ENCODE measurements around the gene CDH19. TPM values are rescaled to one million over a fixed set of nuclear protein-coding genes. Genes with fewer than 3 reads are reported as not detected.

CDH19 gene
- total RNA-seq, 2 experiments from 2014 or later: not detected

DNA sequence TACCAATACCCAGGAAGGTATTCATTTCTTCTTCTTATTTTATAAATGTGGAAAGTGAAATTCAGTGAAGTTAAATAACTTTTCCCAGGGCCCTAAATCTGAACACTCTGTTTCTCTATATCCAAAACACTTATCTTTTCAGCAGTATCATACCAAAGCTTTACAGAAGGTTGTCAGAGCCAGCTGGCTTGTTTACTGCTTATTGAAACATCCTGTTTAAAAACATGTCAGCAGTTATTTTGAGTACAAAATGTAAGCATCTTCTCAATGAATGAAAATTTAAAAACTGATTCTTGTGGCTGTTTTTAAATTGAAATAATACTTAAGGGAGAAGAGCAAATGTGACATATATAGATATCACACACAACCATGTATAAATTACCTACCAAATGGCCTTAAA, 11.3 kb upstream of the CDH19 start:
- Mint-ChIP-seq H3K4me3 (no peak overlapping the region), H3K9me3 (ENCODE audit: low read depth) (peaks cover 5% of the 10 kb centered on the region), H3K4me1 (no peaks in the 10 kb centered on the region), H3K36me3 (no peaks in the 10 kb centered on the region), H3K27ac (no peak overlapping the region), H3K27me3 (no peaks in the 10 kb centered on the region)
- no peak for ATAC-seq
- CTCF ChIA-PET: no interaction called here
- no peak for DNase-seq

DNA sequence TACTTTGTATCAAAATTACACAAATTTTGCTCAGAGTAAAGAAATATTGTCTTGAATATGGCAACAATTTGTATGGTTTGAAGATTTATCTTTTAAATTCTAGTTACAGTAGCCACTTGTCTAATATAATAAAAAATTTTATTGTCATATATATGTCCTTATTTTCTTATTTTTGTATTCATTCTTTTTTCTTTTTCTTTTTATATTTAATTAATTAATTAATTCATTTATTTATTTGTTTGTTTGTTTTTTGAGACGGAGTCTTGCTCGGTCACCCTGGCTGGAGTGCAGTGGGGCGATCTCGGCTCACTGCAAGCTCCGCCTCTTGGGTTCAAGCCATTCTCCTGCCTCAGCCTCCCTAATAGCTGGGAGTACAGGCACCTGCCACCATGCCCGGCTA, 3.7 kb upstream of the CDH19 start:
- H3K4me1 Mint-ChIP-seq: no peaks in the 10 kb centered on the region
- H3K27ac Mint-ChIP-seq: no peak overlapping the region
- no peaks in the 10 kb centered on the region for H3K27me3 Mint-ChIP-seq
- peaks cover 2% of the 10 kb centered on the region for H3K9me3 Mint-ChIP-seq (ENCODE audit: low read depth)
- no peak for ATAC-seq
- CTCF ChIA-PET: no interaction called here
- H3K36me3 Mint-ChIP-seq: no peaks in the 10 kb centered on the region
- DNase-seq: no peak
- H3K4me3 Mint-ChIP-seq: no peak overlapping the region

DNA sequence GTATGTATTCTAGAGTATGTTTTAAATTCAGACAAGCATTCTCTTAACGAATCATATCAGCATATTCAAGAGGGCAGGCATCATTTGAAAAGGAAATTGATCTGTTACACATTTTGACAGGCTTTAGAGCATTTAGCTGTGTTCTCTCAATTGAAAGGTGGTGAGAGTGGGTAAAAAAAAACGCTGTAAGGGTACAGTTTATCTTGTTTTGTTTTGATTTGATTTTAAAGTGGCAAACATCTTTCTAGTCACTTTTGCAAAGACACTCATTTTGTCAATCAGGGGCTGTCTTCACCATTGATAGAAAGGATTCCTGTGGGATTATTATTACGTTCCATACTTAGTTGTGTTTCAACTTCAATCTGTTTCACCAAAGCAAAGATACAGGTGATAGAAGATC, 2.2 kb downstream of the CDH19 start:
- ATAC-seq (no peak), DNase-seq (no peak)
- CTCF ChIA-PET: no interaction called here
- Mint-ChIP-seq H3K4me3 (no peak overlapping the region), H3K4me1 (no peaks in the 10 kb centered on the region), H3K9me3 (ENCODE audit: low read depth) (no peaks in the 10 kb centered on the region), H3K27ac (no peak overlapping the region), H3K36me3 (no peaks in the 10 kb centered on the region), H3K27me3 (no peaks in the 10 kb centered on the region)

DNA sequence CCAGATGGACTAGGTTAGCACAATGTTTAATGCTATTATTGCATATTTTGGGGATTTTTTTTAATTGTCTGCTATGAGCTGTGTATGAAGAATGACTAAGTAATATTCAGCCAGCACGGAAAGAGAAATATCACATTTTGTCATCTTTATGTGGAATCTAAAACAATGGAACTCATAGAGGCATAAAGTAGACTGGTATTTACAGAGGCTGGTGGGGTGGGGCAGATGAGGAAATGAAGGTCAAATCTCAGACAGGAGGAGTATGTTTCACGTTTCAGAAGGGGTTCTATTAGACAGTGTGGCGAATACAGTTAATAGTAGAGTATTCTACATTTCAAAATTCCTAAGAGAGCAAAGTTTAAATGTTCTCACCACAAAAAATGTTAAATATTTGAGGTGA, 4.7 kb downstream of the CDH19 start:
- no peaks in the 10 kb centered on the region for H3K4me1 Mint-ChIP-seq
- CTCF ChIA-PET: no interaction called here
- no peak for ATAC-seq
- H3K27ac Mint-ChIP-seq: no peak overlapping the region
- H3K36me3 Mint-ChIP-seq: no peaks in the 10 kb centered on the region
- no peaks in the 10 kb centered on the region for H3K27me3 Mint-ChIP-seq
- H3K9me3 Mint-ChIP-seq (ENCODE audit: low read depth): peaks cover 12% of the 10 kb centered on the region
- H3K4me3 Mint-ChIP-seq: no peak overlapping the region
- DNase-seq: no peak

DNA sequence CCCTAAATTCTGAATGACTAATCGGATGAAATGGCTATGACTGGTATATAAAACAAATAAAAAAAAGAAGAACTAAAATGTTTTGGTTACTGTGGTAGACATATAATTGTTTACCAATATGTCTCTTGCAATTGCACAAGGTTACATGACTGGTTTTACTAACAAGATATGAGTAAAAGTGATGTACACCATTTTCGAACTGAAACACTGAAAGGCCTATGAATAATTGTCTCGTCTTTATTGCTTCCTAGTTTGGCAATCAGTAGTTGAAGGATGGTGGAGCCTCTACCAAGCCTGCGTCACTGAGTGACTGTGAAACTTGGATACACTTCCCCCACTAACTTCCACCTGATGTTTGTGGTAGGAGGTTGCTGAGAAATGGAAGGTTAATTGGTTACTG, 16.5 kb downstream of the CDH19 start:
- no peaks in the 10 kb centered on the region for H3K4me1 Mint-ChIP-seq
- peaks cover 2% of the 10 kb centered on the region for H3K9me3 Mint-ChIP-seq (ENCODE audit: low read depth)
- no peak for ATAC-seq
- H3K27me3 Mint-ChIP-seq: no peaks in the 10 kb centered on the region
- DNase-seq: no peak
- CTCF ChIA-PET: no interaction called here
- H3K27ac Mint-ChIP-seq: no peak overlapping the region
- H3K4me3 Mint-ChIP-seq: no peak overlapping the region
- H3K36me3 Mint-ChIP-seq: no peaks in the 10 kb centered on the region

DNA sequence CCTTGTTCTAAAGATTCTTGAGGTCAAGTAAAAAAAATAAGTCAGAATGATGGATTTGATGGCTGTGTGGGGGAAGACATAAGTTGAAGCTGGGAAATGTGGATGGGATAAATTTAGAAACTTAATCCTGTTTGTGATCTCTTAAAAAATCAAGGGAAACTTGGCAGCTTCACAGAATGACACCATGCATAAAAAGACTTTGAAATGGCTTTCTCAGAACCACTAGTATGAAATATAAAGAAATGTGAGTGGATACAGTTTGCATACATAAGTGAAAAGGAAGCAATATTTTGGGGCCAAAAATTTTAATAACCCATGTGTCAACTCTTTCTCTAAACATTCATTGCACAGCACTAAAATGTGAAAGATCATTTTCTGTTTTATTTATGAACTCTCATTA, 21.7 kb downstream of the CDH19 start:
- H3K27ac Mint-ChIP-seq: no peak overlapping the region
- H3K4me3 Mint-ChIP-seq: no peak overlapping the region
- H3K36me3 Mint-ChIP-seq: no peaks in the 10 kb centered on the region
- H3K4me1 Mint-ChIP-seq: no peaks in the 10 kb centered on the region
- no peaks in the 10 kb centered on the region for H3K27me3 Mint-ChIP-seq
- ATAC-seq (no peak), DNase-seq (no peak)
- CTCF ChIA-PET: no interaction called here
- peaks cover 4% of the 10 kb centered on the region for H3K9me3 Mint-ChIP-seq (ENCODE audit: low read depth)

DNA sequence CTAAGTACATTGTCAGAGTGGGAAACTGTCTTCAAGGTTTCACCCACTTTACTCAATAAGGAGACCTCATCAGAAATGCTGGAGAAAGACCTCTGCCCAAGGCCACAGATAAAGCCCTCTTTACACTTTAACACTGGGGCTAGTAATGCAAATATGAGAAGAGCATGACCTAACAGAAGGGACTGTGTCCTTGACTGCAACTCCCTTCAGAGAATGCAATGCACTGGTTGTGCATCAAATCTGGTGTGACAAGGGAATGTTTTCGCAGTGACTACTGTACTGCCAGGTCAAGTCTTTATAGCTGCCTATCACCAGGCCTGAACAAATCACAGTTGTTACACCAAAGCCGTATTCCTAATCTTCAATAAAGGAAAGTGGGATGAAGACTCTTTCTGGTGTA, 28.6 kb downstream of the CDH19 start:
- Mint-ChIP-seq H3K27ac (no peak overlapping the region), H3K9me3 (ENCODE audit: low read depth) (peaks cover 2% of the 10 kb centered on the region), H3K4me1 (no peaks in the 10 kb centered on the region), H3K4me3 (no peak overlapping the region), H3K36me3 (no peaks in the 10 kb centered on the region), H3K27me3 (no peaks in the 10 kb centered on the region)
- no peak for ATAC-seq
- CTCF ChIA-PET: no interaction called here
- DNase-seq: no peak

DNA sequence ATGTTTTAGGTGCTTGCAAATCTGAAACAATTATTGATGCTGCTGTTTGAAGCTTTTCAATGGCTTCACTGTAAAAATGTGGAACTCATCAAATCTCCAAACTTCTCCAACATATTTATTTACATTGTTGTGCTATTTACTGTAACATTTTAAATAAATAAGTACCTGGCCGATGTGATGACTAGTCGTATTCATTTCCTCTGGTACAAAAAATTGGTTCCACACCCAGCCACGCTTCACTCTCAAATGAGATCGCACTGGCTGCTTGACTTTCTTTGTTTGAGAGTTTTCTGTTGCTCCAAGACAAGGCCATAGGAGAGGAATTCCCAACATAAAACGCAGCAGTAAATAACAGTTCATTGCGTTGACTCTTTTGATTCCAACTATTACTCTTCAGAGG, 32.0 kb downstream of the CDH19 start:
- CTCF ChIA-PET: no interaction called here
- Mint-ChIP-seq H3K27ac (no peak overlapping the region), H3K27me3 (no peaks in the 10 kb centered on the region), H3K9me3 (ENCODE audit: low read depth) (peaks cover 2% of the 10 kb centered on the region), H3K4me3 (no peak overlapping the region), H3K4me1 (no peaks in the 10 kb centered on the region), H3K36me3 (no peaks in the 10 kb centered on the region)
- no peak for DNase-seq
- no peak for ATAC-seq

DNA sequence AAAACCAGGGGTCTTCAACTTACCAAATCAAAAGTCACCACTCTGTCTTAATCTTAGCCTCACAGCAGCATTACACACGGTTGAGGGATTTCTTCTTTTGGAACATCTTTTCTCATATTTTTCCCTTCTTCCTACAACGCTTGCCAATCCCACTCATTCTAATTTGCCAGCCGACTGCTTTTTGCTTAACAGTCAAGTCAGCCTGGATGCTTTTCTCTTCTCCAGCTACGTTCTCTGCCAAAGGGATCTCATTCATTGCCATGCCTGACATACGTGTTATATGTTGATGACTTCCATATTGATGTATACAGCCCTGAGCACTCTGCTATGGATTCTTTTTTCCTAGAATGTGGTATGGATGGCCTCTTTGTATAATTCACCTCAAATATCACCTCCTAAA, 37.3 kb downstream of the CDH19 start:
- no peak for ATAC-seq
- no peak for DNase-seq
- no peaks in the 10 kb centered on the region for H3K4me1 Mint-ChIP-seq

DNA sequence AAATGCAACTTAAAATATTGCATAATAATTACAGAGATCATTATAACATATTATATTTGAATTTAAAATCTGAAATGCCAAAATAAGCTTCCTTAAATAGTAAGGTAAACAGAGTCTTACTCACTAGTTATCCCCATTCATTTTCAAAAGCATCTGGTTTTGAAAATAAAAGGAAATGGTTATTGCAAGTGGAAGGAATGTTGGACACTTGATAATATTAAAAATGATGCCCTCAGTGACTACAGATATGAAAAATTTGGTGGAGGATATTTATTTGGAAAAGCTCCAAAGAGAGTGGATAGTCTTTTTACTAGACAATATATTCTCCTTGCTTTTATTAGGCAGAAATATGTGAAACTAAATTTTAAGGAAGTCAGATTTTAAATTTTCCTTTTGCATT, 39.7 kb downstream of the CDH19 start:
- H3K36me3 Mint-ChIP-seq: no peaks in the 10 kb centered on the region
- H3K4me3 Mint-ChIP-seq: no peak overlapping the region
- DNase-seq: no peak
- CTCF ChIA-PET: no interaction called here
- peaks cover 4% of the 10 kb centered on the region for H3K9me3 Mint-ChIP-seq (ENCODE audit: low read depth)
- no peak for ATAC-seq
- no peak overlapping the region for H3K27ac Mint-ChIP-seq
- H3K4me1 Mint-ChIP-seq: no peaks in the 10 kb centered on the region
- no peaks in the 10 kb centered on the region for H3K27me3 Mint-ChIP-seq

More for the DNA sequence above, 37.3 kb downstream of the CDH19 start:
- H3K4me3 Mint-ChIP-seq: no peak overlapping the region
- H3K27me3 Mint-ChIP-seq: no peaks in the 10 kb centered on the region
- H3K27ac Mint-ChIP-seq: no peak overlapping the region
- CTCF ChIA-PET: no interaction called here
- H3K36me3 Mint-ChIP-seq: no peaks in the 10 kb centered on the region
- peaks cover 4% of the 10 kb centered on the region for H3K9me3 Mint-ChIP-seq (ENCODE audit: low read depth)

DNA sequence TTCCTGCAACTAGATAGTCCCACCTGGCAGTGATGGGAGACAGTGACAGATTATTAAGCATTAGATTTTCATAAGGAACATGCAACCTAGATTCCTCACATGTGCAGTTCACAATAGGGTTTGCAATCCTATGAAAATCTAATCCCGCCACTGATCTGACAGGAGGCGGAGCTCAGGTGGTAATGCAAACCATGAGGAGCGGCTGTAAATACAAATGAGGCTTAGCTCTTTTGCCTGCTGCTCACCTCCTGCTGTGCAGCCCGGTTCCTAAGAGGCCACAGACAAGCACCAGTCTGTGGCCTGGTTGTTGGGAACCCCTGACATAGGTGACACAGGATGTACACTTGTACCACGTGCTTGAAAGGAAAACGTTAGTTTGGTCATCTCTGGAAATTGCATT, 41.6 kb downstream of the CDH19 start:
- CTCF ChIA-PET: interaction anchor here (0.9 kb wide), 1 partner anchor 8 kb away, joined by 3 read pairs; no protein-coding TSS in a partner anchor
- Mint-ChIP-seq H3K4me1 (no peaks in the 10 kb centered on the region), H3K9me3 (ENCODE audit: low read depth) (peaks cover 4% of the 10 kb centered on the region), H3K27ac (no peak overlapping the region), H3K4me3 (no peak overlapping the region), H3K27me3 (no peaks in the 10 kb centered on the region), H3K36me3 (no peaks in the 10 kb centered on the region)
- ATAC-seq: no peak
- DNase-seq: no peak

DNA sequence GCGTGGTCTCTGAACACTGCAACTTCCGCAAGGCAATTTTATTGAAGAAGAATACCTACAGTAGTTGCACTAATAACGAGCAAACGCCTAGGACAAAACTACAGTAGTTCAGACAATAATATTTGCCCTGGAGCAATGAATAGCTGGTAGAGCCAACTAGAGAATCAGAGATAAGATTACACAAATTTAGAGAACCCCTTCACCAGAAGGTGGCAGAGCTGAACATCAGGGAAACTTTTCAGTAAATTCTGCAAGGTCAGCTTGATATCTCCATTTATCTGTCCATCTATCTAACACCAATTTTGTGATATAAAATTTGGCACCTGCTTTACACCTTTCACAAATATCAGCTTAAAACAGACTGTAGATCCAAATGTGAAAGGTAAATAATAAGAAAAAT, 43.8 kb downstream of the CDH19 start:
- Mint-ChIP-seq H3K27ac (no peak overlapping the region), H3K27me3 (no peaks in the 10 kb centered on the region), H3K9me3 (ENCODE audit: low read depth) (no peaks in the 10 kb centered on the region), H3K4me3 (no peak overlapping the region), H3K4me1 (no peaks in the 10 kb centered on the region), H3K36me3 (no peaks in the 10 kb centered on the region)
- ATAC-seq (no peak), DNase-seq (no peak)
- CTCF ChIA-PET: no interaction called here

DNA sequence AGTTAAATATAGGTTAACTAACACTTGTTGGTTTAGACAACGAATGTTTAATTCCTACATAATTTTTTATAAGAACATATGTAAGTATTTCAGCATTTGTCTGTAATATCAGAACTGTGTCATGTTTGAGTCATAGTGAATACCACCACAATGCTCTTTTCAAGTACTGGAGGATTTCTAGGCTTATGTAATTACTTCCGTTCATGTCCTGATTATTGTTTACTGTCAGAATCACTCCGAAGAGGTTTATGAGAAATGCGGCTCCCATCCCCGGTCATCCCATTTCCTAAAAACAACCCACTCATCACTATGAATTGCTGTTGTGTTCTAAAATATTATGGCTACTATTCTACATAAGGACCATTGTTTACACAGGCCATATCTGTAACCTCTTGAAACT, 45.1 kb downstream of the CDH19 start:
- Mint-ChIP-seq H3K4me1 (no peaks in the 10 kb centered on the region), H3K4me3 (no peak overlapping the region), H3K27ac (no peak overlapping the region), H3K27me3 (no peaks in the 10 kb centered on the region), H3K36me3 (no peaks in the 10 kb centered on the region), H3K9me3 (ENCODE audit: low read depth) (no peaks in the 10 kb centered on the region)
- DNase-seq (no peak), ATAC-seq (no peak)
- CTCF ChIA-PET: no interaction called here

DNA sequence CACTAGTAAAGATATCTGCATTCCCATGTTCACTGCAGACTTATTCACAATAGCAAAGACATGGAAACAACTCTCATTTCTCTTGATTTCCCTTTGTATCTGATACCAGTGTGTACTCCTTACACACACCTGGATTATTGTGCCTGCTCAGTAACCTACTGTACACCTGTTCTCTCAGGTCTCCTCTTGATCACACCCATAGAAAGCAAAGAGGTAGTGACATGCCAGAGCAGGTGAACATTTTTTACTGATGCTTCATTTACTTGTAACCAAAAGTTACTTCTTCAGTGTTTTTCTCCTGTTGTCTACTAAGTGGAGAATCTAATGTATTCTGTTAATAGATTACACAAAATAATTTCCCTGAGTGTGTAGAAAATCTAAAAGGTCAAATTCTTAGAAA, 46.8 kb downstream of the CDH19 start:
- no peaks in the 10 kb centered on the region for H3K36me3 Mint-ChIP-seq
- no peaks in the 10 kb centered on the region for H3K4me1 Mint-ChIP-seq
- H3K9me3 Mint-ChIP-seq (ENCODE audit: low read depth): no peaks in the 10 kb centered on the region
- no peak overlapping the region for H3K27ac Mint-ChIP-seq
- H3K27me3 Mint-ChIP-seq: no peaks in the 10 kb centered on the region
- H3K4me3 Mint-ChIP-seq: no peak overlapping the region
- CTCF ChIA-PET: no interaction called here
- DNase-seq (no peak), ATAC-seq (no peak)

DNA sequence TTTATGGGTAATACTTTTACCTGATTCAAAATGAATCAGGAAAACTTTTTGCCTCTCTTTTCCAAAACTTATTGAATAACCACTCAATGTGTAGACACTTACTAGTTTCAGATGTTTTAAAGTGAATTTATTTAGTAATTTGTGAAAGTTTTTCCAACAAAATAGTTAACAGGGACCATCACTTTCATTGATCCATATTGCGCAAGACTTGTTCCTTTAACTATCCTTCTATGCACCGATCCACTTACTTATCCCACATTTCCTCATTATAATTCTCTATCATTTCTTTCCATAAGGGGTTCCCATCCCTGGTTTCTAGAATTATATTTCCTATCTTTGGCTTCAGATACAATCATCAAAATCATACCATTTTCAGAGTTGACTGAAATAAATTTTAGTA, 48.3 kb downstream of the CDH19 start:
- no peak for ATAC-seq
- Mint-ChIP-seq H3K36me3 (no peaks in the 10 kb centered on the region), H3K27ac (no peak overlapping the region), H3K4me1 (no peaks in the 10 kb centered on the region), H3K9me3 (ENCODE audit: low read depth) (no peaks in the 10 kb centered on the region), H3K27me3 (no peaks in the 10 kb centered on the region), H3K4me3 (no peak overlapping the region)
- DNase-seq: no peak
- CTCF ChIA-PET: no interaction called here
